ENCODE data around the gene CATSPER2. TPM values are rescaled to one million over a fixed set of nuclear protein-coding genes. Genes with fewer than 3 reads are reported as not detected.

The CATSPER2 gene
- total RNA-seq, 2 experiments from 2014 or later: 6.0 to 9.1 TPM

Other genes with a start within 250 kb of the CATSPER2 start
- gene TP53BP1, start 155.7 kb downstream of the CATSPER2 start, total RNA-seq: 10 to 100 TPM; 24.3 to 27.3 TPM
- gene MAP1A, start 131.2 kb downstream of the CATSPER2 start, total RNA-seq: 1 to 10 TPM; 5.3 to 5.6 TPM
- gene PPIP5K1, start 58.6 kb downstream of the CATSPER2 start, total RNA-seq: 10 to 100 TPM; 42.5 to 48.3 TPM
- not detected for gene CKMT1B, start 54.8 kb downstream of the CATSPER2 start, total RNA-seq
- gene STRC, start 30.0 kb downstream of the CATSPER2 start, total RNA-seq: under 1 TPM; 0.40 to 0.52 TPM
- not detected for gene CKMT1A, start 45.0 kb upstream of the CATSPER2 start, total RNA-seq
- 100 to 1,000 TPM; 306 to 313 TPM for gene PDIA3, start 97.6 kb upstream of the CATSPER2 start, total RNA-seq
- gene ELL3, start 128.1 kb upstream of the CATSPER2 start, total RNA-seq: 1 to 10 TPM; 3.1 to 4.4 TPM
- 1,000 to 10,000 TPM; 1,025 to 1,042 TPM for gene SERF2, start 143.5 kb upstream of the CATSPER2 start, total RNA-seq
- gene SERINC4, start 151.4 kb upstream of the CATSPER2 start, total RNA-seq: under 1 TPM; 0.21 to 0.39 TPM
- 10 to 100 TPM; 15.8 to 19.9 TPM for gene HYPK, start 151.8 kb upstream of the CATSPER2 start, total RNA-seq
- 10 to 100 TPM; 35.8 to 40.1 TPM for gene MFAP1, start 175.8 kb upstream of the CATSPER2 start, total RNA-seq
- 10 to 100 TPM; 87.0 to 88.7 TPM for gene WDR76, start 178.2 kb upstream of the CATSPER2 start, total RNA-seq

Data from activated CD8-positive, alpha-beta T cell treated with anti-CD3 and anti-CD28 coated beads, Interleukin-2, amount 10 ng/mL, durations not matched to agents 7 days and 5 days (primary cell).